Measurements from ENCODE around the gene TTC6. TPM values are rescaled to one million over a fixed set of nuclear protein-coding genes. Genes with fewer than 3 reads are reported as not detected.

TTC6 gene
- total and polyA plus RNA-seq, 8 donors = 0.92 to 184 (median 20.9) TPM

DNA sequence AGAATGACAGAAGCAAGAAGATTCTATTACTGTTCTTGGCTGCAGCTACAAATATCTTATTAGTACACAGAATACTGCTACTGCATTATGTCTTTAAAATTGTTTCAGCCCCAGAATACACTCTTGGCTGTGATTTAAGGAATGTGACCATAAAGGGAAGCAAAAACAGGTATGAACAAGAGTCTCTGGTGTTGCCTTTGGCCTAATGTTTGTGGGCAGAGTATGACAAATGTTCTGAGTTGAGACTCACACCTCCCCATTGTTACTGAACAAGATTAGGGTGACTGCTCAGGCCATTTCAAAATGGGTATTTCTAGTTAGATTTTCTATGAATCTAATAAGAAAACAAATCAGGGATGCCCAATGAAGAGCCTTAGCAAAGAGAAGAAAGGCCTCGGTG, 28.5 kb downstream of the TTC6 start:
- H3K9me3 ChIP-seq = peaks cover 0 to 7% (median 0%) of the 10 kb centered on the region in 4 donors
- intact Hi-C loops (cut with DNase I; ENCODE audit: low total_unique reads) = no loop called here
- H3K27ac ChIP-seq = no peak overlapping the region
- peaks cover 0 to 17% (median 10%) of the 10 kb centered on the region in 4 donors for H3K36me3 ChIP-seq
- peaks cover 0 to 10% (median 6%) of the 10 kb centered on the region in 4 donors for H3K4me1 ChIP-seq
- TF ChIP-seq POLR2A (IDR thresholded peaks at IDR 0.05) = no peak
- TF ChIP-seq EP300 (IDR thresholded peaks at IDR 0.05) = no peak
- TF ChIP-seq, protein P1, sequence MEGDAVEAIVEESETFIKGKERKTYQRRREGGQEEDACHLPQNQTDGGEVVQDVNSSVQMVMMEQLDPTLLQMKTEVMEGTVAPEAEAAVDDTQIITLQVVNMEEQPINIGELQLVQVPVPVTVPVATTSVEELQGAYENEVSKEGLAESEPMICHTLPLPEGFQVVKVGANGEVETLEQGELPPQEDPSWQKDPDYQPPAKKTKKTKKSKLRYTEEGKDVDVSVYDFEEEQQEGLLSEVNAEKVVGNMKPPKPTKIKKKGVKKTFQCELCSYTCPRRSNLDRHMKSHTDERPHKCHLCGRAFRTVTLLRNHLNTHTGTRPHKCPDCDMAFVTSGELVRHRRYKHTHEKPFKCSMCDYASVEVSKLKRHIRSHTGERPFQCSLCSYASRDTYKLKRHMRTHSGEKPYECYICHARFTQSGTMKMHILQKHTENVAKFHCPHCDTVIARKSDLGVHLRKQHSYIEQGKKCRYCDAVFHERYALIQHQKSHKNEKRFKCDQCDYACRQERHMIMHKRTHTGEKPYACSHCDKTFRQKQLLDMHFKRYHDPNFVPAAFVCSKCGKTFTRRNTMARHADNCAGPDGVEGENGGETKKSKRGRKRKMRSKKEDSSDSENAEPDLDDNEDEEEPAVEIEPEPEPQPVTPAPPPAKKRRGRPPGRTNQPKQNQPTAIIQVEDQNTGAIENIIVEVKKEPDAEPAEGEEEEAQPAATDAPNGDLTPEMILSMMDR (IDR thresholded peaks at IDR 0.05) = no peak
- TF ChIP-seq POLR2AphosphoS5 (IDR thresholded peaks at IDR 0.05) = no peak
- peaks cover 0 to 36% (median 9%) of the 10 kb centered on the region in 3 donors for H3K27me3 ChIP-seq
- H3K4me3 ChIP-seq = no peak overlapping the region
- no peak for DNase-seq
- 92 to 100% (median 96%) methylated on average over 1 of the region's 1 CpG for WGBS, 5 donors

DNA sequence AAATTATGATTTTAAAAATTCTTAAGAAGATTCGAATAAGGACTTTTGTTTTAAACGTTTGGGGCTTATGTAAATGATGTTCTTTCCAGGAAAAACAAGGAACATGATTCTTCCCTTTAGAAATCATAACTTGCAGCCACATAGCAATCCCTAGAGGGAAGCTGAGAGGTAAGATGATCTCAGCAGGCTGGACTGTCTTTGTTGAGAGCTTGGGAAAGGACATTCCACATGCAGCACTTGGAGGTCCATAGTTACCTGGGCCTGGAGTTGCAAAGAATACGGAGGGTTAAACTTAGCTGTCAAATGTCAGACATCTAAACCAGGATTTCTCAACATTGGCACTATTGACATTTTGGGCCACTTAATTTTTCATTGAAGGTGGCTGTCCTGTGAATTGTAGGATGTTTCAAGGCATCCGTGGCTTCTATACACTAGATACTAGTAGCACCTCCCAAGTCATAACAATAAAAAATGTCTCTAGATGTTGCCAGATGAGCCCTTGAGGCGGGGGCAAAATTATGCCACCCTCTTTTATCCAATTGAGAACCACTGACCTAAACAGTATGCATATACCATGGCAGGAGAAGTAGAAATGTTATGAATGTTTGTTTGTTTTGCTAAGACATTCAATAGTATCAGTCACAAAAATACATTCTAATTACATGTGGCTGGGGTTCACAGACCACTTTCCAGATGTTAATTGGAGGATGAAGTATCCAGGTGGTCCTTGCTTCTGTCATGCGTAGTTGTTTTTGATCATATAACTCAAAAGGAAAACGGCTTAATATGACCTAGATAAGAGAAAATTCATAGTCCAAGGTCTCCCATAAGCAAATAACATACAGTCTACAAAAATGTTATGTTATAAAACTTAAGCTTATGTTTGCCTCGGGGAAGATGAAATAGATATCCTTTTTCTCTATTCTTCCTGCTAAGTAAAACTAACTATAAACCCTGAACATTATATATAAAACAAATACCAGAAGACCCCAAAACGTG, 30.5 kb downstream of the TTC6 start:
- no peak overlapping the region for H3K4me3 ChIP-seq
- TF ChIP-seq POLR2AphosphoS5 (IDR thresholded peaks at IDR 0.05) (no peak), EP300 (IDR thresholded peaks at IDR 0.05) (no peak), POLR2A (IDR thresholded peaks at IDR 0.05) (no peak)
- TF ChIP-seq, protein P1 (IDR thresholded peaks at IDR 0.05) = no peak
- H3K9me3 ChIP-seq = peaks cover 0 to 21% (median 10%) of the 10 kb centered on the region in 4 donors
- no peak for DNase-seq
- 77 to 83% (median 81%) methylated on average over 9 of the region's 9 CpGs for WGBS, 5 donors
- H3K27ac ChIP-seq = no peak overlapping the region
- intact Hi-C loops (cut with DNase I; ENCODE audit: low total_unique reads) = no loop called here
- peaks cover 0 to 35% (median 9%) of the 10 kb centered on the region in 3 donors for H3K27me3 ChIP-seq
- H3K36me3 ChIP-seq = peaks cover 0 to 17% (median 10%) of the 10 kb centered on the region in 4 donors
- peaks cover 0 to 10% (median 6%) of the 10 kb centered on the region in 4 donors for H3K4me1 ChIP-seq

DNA sequence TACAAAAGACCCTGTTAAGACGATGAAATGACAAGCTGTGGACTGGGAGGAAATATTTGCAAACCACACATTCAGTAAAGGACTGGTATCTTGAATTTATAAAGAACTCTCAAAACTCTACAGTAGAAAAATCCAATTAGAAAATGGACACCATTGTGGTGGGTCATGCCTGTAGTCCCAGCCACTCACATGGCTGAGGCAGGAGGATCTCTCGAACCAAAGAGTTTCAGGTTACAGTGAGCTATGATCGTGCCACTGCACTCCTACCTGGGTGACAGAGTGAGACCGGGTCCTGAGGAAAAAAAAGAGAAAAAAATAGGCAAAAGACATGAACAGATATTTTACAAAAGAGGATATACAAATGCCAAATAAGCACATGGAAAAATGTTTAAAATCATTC, 41.9 kb downstream of the TTC6 start:
- Histone ChIP-seq H3K4me1 (no peaks in the 10 kb centered on the region), H3K27me3 (peaks cover 0 to 4% (median 0%) of the 10 kb centered on the region in 3 donors), H3K27ac (no peak overlapping the region), H3K9me3 (peaks cover 0 to 8% (median 7%) of the 10 kb centered on the region in 4 donors), H3K4me3 (no peak overlapping the region), H3K36me3 (peaks cover 0 to 6% (median 0%) of the 10 kb centered on the region in 4 donors)
- intact Hi-C loops (cut with DNase I; ENCODE audit: low total_unique reads) = no loop called here
- no peak for TF ChIP-seq EP300 (IDR thresholded peaks at IDR 0.05)
- no peak for TF ChIP-seq POLR2AphosphoS5 (IDR thresholded peaks at IDR 0.05)
- TF ChIP-seq, protein P1 (IDR thresholded peaks at IDR 0.05) = no peak
- TF ChIP-seq POLR2A (IDR thresholded peaks at IDR 0.05) = no peak
- no peak for DNase-seq
- WGBS, 5 donors = 74 to 88% (median 78%) methylated on average over 4 of the region's 4 CpGs

DNA sequence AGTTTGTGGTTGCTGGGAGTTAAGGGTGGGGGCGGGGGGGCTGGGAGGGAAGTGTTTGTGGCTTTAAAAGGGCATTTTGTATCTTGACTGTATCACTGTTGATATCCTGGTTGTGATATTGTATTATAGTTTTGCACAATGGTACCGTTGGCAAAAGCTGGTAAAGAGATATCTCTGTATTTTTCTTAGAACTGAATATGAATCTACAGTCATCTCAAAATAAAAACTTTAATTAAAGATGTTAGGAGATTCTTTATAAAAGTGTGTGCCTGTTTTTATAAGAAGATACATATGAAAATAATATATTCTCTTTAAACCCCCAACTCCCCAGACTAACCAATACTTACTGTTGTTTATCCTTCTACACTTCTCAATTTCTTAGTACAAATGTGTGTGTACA, 43.2 kb downstream of the TTC6 start:
- H3K27ac ChIP-seq = no peak overlapping the region
- H3K9me3 ChIP-seq = peaks cover 0 to 3% (median 0%) of the 10 kb centered on the region in 4 donors

More for the DNA sequence above, 43.2 kb downstream of the TTC6 start:
- Histone ChIP-seq H3K4me1 (no peaks in the 10 kb centered on the region), H3K36me3 (peaks cover 0 to 1% (median 0%) of the 10 kb centered on the region in 4 donors), H3K27me3 (no peaks in the 10 kb centered on the region), H3K4me3 (no peak overlapping the region)
- TF ChIP-seq EP300 (IDR thresholded peaks at IDR 0.05) = no peak
- TF ChIP-seq POLR2AphosphoS5 (IDR thresholded peaks at IDR 0.05) = no peak
- TF ChIP-seq, protein P1 (IDR thresholded peaks at IDR 0.05) = no peak
- no peak for TF ChIP-seq POLR2A (IDR thresholded peaks at IDR 0.05)
- intact Hi-C loops (cut with DNase I; ENCODE audit: low total_unique reads) = no loop called here
- no peak for DNase-seq
- WGBS, 5 donors = 64 to 78% (median 70%) methylated on average over 2 of the region's 2 CpGs
